Thoracic aorta (tissue), 2 donors: ENCODE data around the gene GLDN. TPM values are rescaled to one million over a fixed set of nuclear protein-coding genes. Genes with fewer than 3 reads are reported as not detected.
"Not testable (repeated sequence)": the region's sequence is repeated elsewhere in the genome, so short reads cannot be mapped to it uniquely, and the experiment has no call there.

Experiments
- ATAC-seq: fragments of 150-250 bp; one replicate; pipeline ENCODE4 v1.8.0; 2017; ENCODE audit warnings: low read depth; ENCODE audit not compliant: insufficient number of reproducible peaks, low FRiP score
- DNase-seq: peaks from one replicate; pipeline ENCODE4 v3.0.0-alpha.2; 2020; ENCODE audit warnings: low spot score
- H3K27ac ChIP-seq, 2 donors: fragments of 200-600 bp; sonication (generic); 1 replicate in 1 of 2; 2 replicates in 1 of 2; pipeline ENCODE4 v1.5.1; 2016; ENCODE audit warnings: mild to moderate bottlenecking in 2 of 2, moderate library complexity in 2 of 2
- H3K27me3 ChIP-seq: fragments of 200-600 bp; sonication (generic); replicated peaks from 2 replicates; pipeline ENCODE4 v1.6.0; 2016; ENCODE audit warnings: mild to moderate bottlenecking; ENCODE audit not compliant: insufficient read depth
- H3K36me3 ChIP-seq: fragments of 200-600 bp; sonication (generic); one replicate; pipeline ENCODE4 v1.5.1; 2016
- H3K4me1 ChIP-seq, 2 donors: fragments of 200-600 bp; sonication (generic); 1 replicate in 1 of 2; 2 replicates in 1 of 2; pipeline versions ENCODE4 v1.5.1 to v1.6.0; 2016; ENCODE audit warnings: low read depth in 2 of 2, mild to moderate bottlenecking in 1 of 2; ENCODE audit not compliant: control insufficient read depth in 1 of 2
- H3K4me3 ChIP-seq: fragments of 200-600 bp; sonication (generic); 2 replicates; pipeline ENCODE4 v1.5.1; 2016; ENCODE audit warnings: mild to moderate bottlenecking
- H3K9me3 ChIP-seq: fragments of 200-600 bp; sonication (generic); 2 replicates; pipeline ENCODE4 v1.5.1; 2016
- CTCF ChIP-seq: fragments of 200-600 bp; sonication (generic); IDR thresholded peaks from one replicate; pipeline ENCODE4 v1.5.1; 2019; ENCODE audit warnings: antibody characterized with exemption
- total RNA-seq, 2 donors: library from RNA; depleted of rRNA; stranded (reverse); fragments of >200 nt; gene quantifications; one replicate each; pipeline versions ENCODE4 v1.1.0 to v1.2.3, GENCODE V29; 2016

The GLDN gene
- total RNA-seq, 2 donors from 2014 or later: 20.7 to 26.0 TPM

- ATAC-seq (no peak), DNase-seq (no peak)
- Histone ChIP-seq H3K36me3 (no peaks in the 10 kb centered on the region), H3K4me1 (no peaks in the 10 kb centered on the region), H3K9me3 (no peaks in the 10 kb centered on the region), H3K27me3 (no peaks in the 10 kb centered on the region), H3K4me3 (no peak overlapping the region), H3K27ac (no peak overlapping the region)
- TF ChIP-seq CTCF: no peak
Measured at GRCh38 chr15:51444807-51445206, 103.4 kb downstream of the GLDN start.

- H3K36me3 ChIP-seq, H3K4me3 ChIP-seq, H3K27me3 ChIP-seq, DNase-seq, H3K4me1 ChIP-seq, H3K27ac ChIP-seq, H3K9me3 ChIP-seq, ATAC-seq: not testable (repeated sequence)
Measured at GRCh38 chr15:51446029-51446744, 104.7 kb downstream of the GLDN start.

- ATAC-seq: no peak
- Histone ChIP-seq H3K36me3 (peaks cover 9% of the 10 kb centered on the region), H3K4me1 (no peaks in the 10 kb centered on the region), H3K27me3 (no peaks in the 10 kb centered on the region), H3K4me3 (no peak overlapping the region), H3K9me3 (no peaks in the 10 kb centered on the region), H3K27ac (no peak overlapping the region)
- DNase-seq: no peak
- no peak for TF ChIP-seq CTCF
Measured at GRCh38 chr15:51447855-51448621, 106.6 kb downstream of the GLDN start.

- Histone ChIP-seq H3K27ac (no peak overlapping the region), H3K4me3 (no peak overlapping the region), H3K36me3 (peaks cover 9% of the 10 kb centered on the region), H3K27me3 (no peaks in the 10 kb centered on the region), H3K9me3 (no peaks in the 10 kb centered on the region), H3K4me1 (no peaks in the 10 kb centered on the region)
- DNase-seq (no peak), ATAC-seq (no peak)
- no peak for TF ChIP-seq CTCF
Measured at GRCh38 chr15:51448622-51449399, 107.4 kb downstream of the GLDN start.

GRCh38 chr15:51450001-51450400, 108.5 kb downstream of the GLDN start:
- no peak overlapping the region for H3K4me3 ChIP-seq
- H3K27ac ChIP-seq: no peak overlapping the region
- no peak for ATAC-seq
- H3K9me3 ChIP-seq: no peaks in the 10 kb centered on the region
- H3K27me3 ChIP-seq: no peaks in the 10 kb centered on the region
- no peak for TF ChIP-seq CTCF
- peaks cover 9% of the 10 kb centered on the region for H3K36me3 ChIP-seq
- no peaks in the 10 kb centered on the region for H3K4me1 ChIP-seq
- DNase-seq: no peak

Other genes starting within 250 kb of the GLDN start
- gene TNFAIP8L3, start 246.7 kb upstream of the GLDN start, total RNA-seq: 10 to 100 TPM; 33.3 to 42.0 TPM
- 1 to 10 TPM in 1 of 2 donors, under 1 TPM in 1; 0.54 to 3.1 TPM for gene CYP19A1, start 3.1 kb upstream of the GLDN start, total RNA-seq